Right ventricle myocardium inferior (tissue), 1 donor: ENCODE data around the gene LGALS9. TPM values are rescaled to one million over a fixed set of nuclear protein-coding genes. Genes with fewer than 3 reads are reported as not detected.
A peak's percentile ranks its signal among the peaks of the same experiment; 100 is the strongest.
"Not testable (repeated sequence)": the region's sequence is repeated elsewhere in the genome, so short reads cannot be mapped to it uniquely, and the experiment has no call there.

ENCODE experiments used
- ATAC-seq: fragments of 200-7000 bp; cut with Tn5 transposase; one replicate; pipeline ENCODE4 v1.9.1; 2020; ENCODE audit warnings: mild to moderate bottlenecking, moderate library complexity
- DNase-seq: peaks from one replicate; pipeline ENCODE4 v3.0.0; 2021; ENCODE audit errors: missing footprints
- intact Hi-C: fragments of 100-400 bp; cut with DNase I; formaldehyde crosslinking; loops from one replicate; pipeline ENCODE4 v1.11.0; 2022
- total RNA-seq: library from RNA; stranded (reverse); fragmentation: NEBNext Ultra II Directional; extraction: Animal tissue kit (Norgen Biotek cat#: 25700); gene quantifications from one replicate; pipeline ENCODE4 v1.2.1, GENCODE V29; 2021
- donor health status: DM: no; HTN: yes; CAD: no; lungs with severe emphysema.

LGALS9 gene
- total RNA-seq, 1 donor from 2014 or later = 18.2 TPM

DNA sequence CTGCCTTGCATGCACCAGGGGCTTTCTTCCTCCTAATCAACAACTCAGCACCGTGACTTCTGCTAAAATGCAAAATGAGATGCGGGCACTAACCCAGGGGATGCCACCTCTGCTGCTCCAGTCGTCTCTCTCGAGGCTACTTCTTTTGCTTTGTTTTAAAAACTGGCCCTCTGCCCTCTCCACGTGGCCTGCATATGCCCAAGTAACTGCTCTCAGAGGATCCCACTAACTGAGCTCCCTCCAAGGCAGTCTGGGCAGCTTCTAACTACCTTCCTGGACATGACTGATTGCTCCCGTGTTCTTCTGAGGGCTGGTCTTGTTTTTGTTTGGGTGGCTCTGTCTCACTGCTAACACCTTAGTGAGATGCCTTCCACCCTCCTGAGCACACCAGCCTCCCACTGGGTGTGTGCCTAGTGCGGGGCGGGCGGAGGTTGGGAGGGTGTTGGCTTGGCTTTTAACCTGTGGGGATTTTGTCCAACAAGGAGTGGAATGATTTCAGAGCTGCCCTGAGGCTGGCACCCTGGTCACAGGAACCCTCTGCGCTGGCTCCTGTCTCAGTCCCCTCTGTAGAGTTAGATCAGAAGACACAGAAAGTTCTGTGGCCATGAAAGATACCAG, 8.9 kb upstream of the LGALS9 start:
- DNase-seq (no peak), ATAC-seq (no peak)
- intact Hi-C loops = no loop called here

DNA sequence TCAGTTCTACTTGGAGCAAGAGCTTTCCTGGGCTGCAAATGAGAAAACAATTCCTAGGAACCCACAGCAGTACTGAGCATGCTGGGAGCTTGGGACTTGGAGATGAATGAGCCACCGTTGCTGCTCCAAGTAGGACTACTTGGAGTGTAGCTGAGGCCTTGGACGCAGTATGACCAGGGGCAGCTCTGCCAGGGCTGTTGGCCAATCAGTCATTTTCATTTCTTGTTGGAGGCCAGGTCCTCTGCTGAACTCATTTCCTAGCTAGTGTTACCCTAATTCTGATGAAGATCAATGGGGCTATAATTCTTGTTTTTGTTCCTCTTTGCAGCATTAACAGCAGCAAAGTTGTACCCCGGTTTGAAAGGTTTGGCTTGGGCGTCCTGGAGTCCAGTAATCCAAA, 8.0 kb upstream of the LGALS9 start:
- no peak for DNase-seq
- ATAC-seq = peak; percentile 70
- intact Hi-C loops = no loop called here

- peak; percentile 86 for ATAC-seq
- DNase-seq = no peak
- intact Hi-C loops = no loop called here
Observed at GRCh38 chr17:27623614-27624013, 7.4 kb upstream of the LGALS9 start.

DNA sequence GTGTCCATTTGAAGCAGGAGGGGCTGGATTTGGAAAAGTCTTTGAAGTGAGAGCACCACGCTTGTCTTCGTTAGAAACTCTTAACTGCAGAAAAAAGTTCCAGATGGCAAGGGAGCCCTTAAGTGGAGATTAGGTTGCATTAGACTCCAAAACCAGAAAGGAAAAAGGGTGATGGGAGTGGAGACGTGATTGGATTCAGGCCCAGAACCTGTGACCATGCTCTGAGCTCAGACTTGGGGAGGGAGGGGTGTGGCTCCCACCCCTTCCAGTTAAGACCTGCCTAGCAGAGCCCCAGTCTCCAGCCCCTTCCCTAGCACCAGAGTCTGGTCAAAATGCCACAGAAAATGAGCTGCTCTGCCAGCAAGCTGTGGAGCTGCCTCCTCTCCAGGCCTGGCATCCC, 6.4 kb upstream of the LGALS9 start:
- intact Hi-C loops = no loop called here
- no peak for ATAC-seq

DNA sequence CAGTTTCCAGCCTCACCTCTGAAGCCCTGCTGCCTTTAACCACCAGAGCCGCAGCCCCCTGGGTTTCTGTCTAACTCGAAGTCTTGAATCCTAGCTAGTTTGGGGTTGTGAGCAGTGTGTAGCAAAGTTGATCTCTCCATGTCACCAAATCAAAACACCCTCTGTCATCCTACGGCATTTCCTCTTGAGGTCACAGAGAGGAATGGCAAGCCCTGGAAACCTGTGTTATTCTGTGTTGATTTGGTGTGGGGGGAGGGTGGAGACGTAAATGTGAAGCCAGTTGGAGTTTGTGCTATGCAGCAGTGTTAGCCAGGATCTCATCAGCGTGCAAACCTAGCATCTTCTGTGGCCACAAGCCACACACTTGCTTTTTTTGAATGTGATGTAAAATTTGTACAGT, 5.1 kb upstream of the LGALS9 start:
- DNase-seq (no peak), ATAC-seq (no peak)
- intact Hi-C loops = no loop called here

More for the DNA sequence above, 6.4 kb upstream of the LGALS9 start:
- DNase-seq = no peak

DNA sequence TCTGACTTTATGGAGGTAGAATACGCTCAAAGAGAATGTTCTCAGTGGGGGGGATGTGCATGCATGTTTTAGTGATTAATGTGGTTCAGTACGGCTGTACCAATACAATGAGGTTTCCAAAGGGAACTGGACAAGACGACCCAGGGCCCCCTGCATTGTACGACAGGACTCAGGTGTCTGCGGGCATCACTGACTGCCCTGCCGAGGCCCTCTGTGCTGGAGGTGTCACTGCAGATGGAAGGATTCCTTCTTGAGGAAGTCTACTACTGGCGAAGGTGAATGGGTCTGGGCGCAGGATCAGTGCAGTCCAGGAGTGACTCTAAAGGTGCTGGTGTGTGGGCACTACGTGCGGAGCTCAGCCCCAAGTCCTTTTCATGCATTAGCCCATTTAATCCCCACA, 3.5 kb upstream of the LGALS9 start:
- intact Hi-C loops = no loop called here
- DNase-seq (no peak), ATAC-seq (no peak)

DNA sequence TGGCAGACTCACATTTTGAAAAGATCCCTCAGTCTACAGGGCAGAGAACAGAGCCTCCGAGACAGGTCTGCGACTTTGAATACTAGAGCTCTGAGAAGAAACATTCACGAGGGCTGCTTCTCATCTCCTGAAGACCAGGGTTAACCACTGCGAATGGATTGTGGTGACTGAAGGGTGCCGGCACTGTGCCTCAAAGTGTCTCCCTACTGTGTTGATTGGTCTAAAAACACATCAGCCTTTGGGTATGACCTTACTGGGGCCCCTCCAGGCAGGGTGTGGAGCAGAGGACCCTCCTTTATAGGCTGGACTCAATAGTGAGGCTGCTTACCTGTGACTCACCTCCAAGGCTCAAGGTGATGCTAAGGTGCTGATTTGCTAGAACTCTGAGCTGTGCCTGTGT, 2.6 kb upstream of the LGALS9 start:
- ATAC-seq (no peak), DNase-seq (no peak)
- intact Hi-C loops = no loop called here

DNA sequence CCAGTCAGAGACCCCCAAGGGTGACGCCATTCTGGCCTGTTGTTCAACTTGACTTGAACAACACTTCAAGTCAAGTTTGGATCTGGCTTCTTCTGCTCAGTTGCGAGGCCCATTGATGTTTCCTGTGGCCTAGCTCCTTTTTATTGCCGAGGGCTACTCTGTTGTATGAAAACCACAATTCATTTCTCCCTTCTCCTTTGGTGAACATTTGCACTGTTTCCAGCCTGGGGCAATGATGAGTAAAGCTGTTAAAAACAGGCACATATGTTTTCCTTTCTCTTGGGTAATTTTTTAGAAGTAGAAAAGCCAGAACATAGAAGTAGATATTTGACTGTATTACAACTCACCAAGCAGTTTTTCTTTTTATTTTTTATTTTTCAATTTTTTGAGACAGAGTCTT, 1.7 kb upstream of the LGALS9 start:
- DNase-seq, intact Hi-C loops, ATAC-seq: not testable (repeated sequence)

DNA sequence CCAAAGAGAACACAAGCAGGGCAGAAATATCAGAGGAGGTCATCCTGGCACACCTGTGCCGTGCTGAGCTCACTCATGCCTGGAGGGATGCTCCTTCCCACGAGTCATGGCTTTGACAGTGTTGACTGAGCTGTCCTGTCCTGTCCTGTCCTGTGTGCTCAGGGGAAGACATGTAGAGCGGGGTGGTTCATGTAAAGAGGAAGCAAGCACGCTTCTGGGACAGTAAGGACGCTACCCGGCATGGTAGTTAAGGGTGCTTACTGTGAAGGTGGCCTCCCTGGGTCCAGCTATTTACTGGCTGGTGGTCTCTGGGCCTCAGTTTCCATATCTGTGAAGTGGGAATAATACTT, 398 bp downstream of the LGALS9 start:
- DNase-seq (no peak), ATAC-seq (no peak)
- intact Hi-C loops = no loop called here

DNA sequence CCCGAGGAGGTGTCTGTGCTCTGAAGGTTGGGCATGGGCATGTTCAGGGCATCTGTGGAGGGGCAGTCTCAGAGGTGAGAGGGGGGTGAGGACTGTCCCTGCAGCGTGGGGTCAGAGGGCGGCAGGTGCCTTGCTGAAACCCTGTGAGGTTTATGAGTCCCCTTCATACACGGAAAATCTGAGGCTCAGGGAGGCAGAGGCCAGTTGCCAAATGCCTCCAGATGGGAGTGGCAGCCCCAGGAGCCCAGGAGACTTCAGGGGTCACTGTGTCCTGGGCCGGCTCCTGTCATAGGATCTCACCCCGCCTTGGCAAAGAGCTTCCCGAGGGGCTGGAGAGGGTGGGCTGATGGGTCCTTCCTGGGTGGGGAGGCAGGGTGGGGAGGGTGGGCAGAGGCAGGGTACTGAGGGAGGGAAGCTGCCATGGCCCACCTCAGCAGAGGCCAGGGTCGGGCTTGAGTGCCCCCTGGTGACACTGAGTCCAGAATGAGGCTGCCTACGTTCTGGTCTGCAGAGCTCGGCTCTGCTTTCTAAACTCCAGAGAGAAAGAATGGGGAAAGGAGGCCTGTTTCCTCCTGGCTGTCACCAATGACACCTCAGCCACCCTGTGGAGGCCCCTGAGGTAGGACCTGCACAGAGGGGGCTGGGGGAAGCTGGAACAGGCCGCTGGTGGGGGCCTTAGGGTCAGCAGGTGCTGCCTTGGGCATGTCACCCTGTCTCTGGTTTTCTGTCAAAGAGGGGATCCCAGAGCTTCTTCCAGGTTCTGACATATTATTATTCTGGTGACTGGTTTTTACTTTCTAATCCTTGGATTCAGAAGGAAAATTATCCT, 1.1 kb downstream of the LGALS9 start:
- intact Hi-C loops = no loop called here
- no peak for ATAC-seq
- no peak for DNase-seq

GRCh38 chr17:27632766-27633165, 1.8 kb downstream of the LGALS9 start:
- peak; percentile 93 for ATAC-seq
- peak; percentile 90 for DNase-seq
- intact Hi-C loops = not testable (repeated sequence)

- DNase-seq (no peak), ATAC-seq (peak; percentile 59)
- intact Hi-C loops = no loop called here
Observed at GRCh38 chr17:27633312-27634025, 2.5 kb downstream of the LGALS9 start.

DNA sequence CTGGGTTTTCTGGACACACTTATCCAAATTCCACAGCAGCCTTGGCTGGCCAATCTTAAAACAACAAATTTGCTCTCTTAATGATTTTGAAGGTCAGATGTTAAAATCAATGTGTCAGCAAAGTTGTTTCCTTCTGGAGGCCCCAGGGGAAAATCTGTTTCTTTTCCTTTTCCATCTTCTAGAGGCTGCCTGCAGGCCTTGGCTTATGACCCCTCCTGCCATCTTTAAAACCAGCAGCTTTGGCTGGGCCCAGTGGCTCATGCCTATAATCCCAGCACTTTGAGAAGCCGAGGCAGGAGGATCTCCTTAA, 3.0 kb downstream of the LGALS9 start:
- no peak for DNase-seq
- ATAC-seq = no peak

GRCh38 chr17:27634776-27635175, 3.8 kb downstream of the LGALS9 start:
- DNase-seq (no peak), ATAC-seq (no peak)
- intact Hi-C loops = no loop called here

More for the DNA sequence above, 3.0 kb downstream of the LGALS9 start:
- intact Hi-C loops = no loop called here

DNA sequence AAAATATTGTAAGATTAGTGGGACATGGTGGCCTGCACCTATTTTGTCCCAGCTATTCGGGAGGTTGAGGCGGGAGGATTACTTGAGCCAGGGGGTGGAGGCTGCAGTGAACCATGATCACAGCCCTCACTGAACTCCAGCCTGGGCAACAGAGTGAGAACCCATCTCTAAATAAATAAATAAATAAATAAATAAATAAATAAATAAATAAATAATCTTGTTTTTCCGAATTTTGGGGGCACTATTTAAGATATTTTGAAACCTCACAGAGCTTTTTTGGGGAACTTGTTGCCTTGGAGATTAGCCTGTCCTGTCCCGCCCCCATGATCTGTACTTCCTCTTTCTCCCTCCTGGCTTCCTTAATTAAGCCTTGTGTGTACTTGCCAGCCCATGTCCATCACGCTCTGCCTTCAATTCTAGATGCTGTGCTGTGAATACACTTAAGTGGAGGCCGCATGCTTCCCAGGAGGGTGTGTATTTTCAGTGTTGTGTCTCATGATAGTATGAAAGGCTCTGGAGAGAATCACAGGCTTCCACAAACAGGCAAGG, 4.4 kb downstream of the LGALS9 start:
- DNase-seq (no peak), ATAC-seq (no peak)
- intact Hi-C loops = no loop called here

DNA sequence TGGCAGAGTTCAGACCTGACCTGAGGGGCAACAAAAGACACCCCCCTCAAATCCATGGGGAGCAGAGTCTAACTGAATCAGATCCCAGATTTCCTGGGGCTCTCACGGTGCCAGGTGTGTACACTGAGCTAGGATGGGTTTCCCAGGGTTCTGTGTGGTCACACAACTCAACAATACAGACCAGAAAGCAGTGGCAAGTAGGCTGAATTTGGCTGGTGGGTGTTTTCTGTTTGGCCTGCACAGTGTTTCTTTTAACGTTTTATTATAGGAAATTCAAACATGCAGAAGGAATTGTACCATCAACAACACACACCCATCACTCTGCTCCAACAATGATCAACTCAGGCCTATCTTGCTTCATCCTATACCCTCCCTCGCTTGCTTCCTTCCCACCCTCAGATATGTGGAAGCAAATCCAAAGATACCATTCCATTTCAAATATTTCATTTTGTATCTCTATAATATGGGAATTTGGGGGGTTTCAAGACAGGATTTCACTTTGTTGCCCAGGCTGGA, 5.1 kb downstream of the LGALS9 start:
- intact Hi-C loops, ATAC-seq, DNase-seq: not testable (repeated sequence)

- ATAC-seq, DNase-seq, intact Hi-C loops: not testable (repeated sequence)
Observed at GRCh38 chr17:27637818-27638217, 6.8 kb downstream of the LGALS9 start.

- intact Hi-C loops, DNase-seq, ATAC-seq: not testable (repeated sequence)
Observed at GRCh38 chr17:27638415-27638914, 7.5 kb downstream of the LGALS9 start.

GRCh38 chr17:27640790-27641189, 9.8 kb downstream of the LGALS9 start:
- intact Hi-C loops = no loop called here
- ATAC-seq = no peak
- no peak for DNase-seq
